Left renal pelvis (tissue), 4 donors: ENCODE results near the gene MYRF. TPM values are rescaled to one million over a fixed set of nuclear protein-coding genes. Genes with fewer than 3 reads are reported as not detected.

ENCODE experiments used
- DNase-seq, 4 donors: peaks; one replicate each; pipeline ENCODE4 v3.0.0-alpha.2; 2013; ENCODE audit warnings: low read depth in 4 of 4, low spot score in 3 of 4
- polyA plus RNA-seq, 4 donors: library from polyadenylated mRNA; unstranded; fragments of 120-200 nt; gene quantifications; one replicate each; pipeline ENCODE4 v1.2.1, GENCODE V29; 2013; ENCODE audit not compliant: insufficient read length in 4 of 4

The MYRF gene
- polyA plus RNA-seq, 4 donors, result 7.9 to 26.7 (median 20.9) TPM

GRCh38 chr11:61718046-61718531, 34.3 kb upstream of the MYRF start:
- no peak for DNase-seq

GRCh38 chr11:61718621-61719302, 33.7 kb upstream of the MYRF start:
- DNase-seq, result peak; percentile 47 to 73 (median 65)

GRCh38 chr11:61719978-61720377, 32.5 kb upstream of the MYRF start:
- no peak for DNase-seq

- no peak for DNase-seq
These were observed 31.8 kb upstream of the MYRF start for GRCh38 chr11:61720597-61720996.

GRCh38 chr11:61724437-61724836, 28.0 kb upstream of the MYRF start:
- no peak for DNase-seq

- DNase-seq, result no peak
These were observed 26.6 kb upstream of the MYRF start for GRCh38 chr11:61725781-61726231.

- DNase-seq, result no peak
These were observed 25.7 kb upstream of the MYRF start for GRCh38 chr11:61726775-61727174.

GRCh38 chr11:61727401-61727811, 25.0 kb upstream of the MYRF start:
- DNase-seq, result no peak

GRCh38 chr11:61728066-61728939, 24.1 kb upstream of the MYRF start:
- no peak for DNase-seq

- DNase-seq, result no peak
These were observed 23.6 kb upstream of the MYRF start for GRCh38 chr11:61728940-61729219.

GRCh38 chr11:61730240-61730994, 22.0 kb upstream of the MYRF start:
- no peak for DNase-seq

GRCh38 chr11:61731211-61731951, 21.1 kb upstream of the MYRF start:
- DNase-seq, result no peak

GRCh38 chr11:61731952-61732675, 20.3 kb upstream of the MYRF start:
- no peak for DNase-seq

GRCh38 chr11:61732705-61733104, 19.7 kb upstream of the MYRF start:
- DNase-seq, result no peak

GRCh38 chr11:61733120-61733978, 19.1 kb upstream of the MYRF start:
- DNase-seq, result peak in 3 of 4 donors; percentile 46 to 66 (median 60)

- DNase-seq, result no peak
These were observed 17.7 kb upstream of the MYRF start for GRCh38 chr11:61734767-61735166.

GRCh38 chr11:61735391-61735790, 17.0 kb upstream of the MYRF start:
- no peak for DNase-seq

GRCh38 chr11:61736310-61736709, 16.1 kb upstream of the MYRF start:
- no peak for DNase-seq

- DNase-seq, result no peak
These were observed 15.3 kb upstream of the MYRF start for GRCh38 chr11:61737131-61737530.
